VCaP (cell line): ENCODE data around the gene COG7.

Source experiments
- H3K27ac ChIP-seq: fragments of 450-650 bp; 2 replicates; pipeline ENCODE4 v1.5.1; 2017
- TF ChIP-seq, protein P1 (sequence below): fragments of 450-650 bp; conservative IDR thresholded peaks from 2 replicates; pipeline ENCODE4 v1.5.1; 2017; ENCODE audit warnings: mild to moderate bottlenecking, moderate library complexity

Gene COG7

DNA sequence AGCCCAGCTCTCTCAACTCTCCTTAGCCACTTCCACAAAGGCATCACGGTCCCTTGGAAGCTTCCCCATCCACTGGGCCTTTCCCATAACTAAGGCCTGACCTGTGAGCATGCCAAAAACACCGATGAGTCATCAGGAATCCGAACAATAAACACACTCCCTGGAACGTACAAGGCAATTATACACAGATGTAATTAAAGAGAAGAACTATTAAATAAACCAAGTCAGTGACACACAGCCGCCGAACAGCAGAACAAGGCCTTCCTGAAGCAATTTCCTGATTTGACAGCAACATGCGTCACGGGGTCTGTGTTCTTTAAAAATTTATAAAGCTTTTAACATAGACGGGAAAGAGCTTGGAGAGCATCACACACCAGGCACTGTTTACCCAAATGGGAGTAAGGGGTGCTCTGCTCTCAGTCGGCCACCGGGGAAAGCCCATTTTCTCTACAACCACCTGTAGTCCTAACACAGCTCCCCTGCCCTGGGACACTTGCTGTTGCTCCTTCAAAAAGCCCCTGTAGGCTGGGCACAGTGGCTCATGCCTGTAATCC, 29.4 kb downstream of the COG7 start:
- TF ChIP-seq, protein P1, sequence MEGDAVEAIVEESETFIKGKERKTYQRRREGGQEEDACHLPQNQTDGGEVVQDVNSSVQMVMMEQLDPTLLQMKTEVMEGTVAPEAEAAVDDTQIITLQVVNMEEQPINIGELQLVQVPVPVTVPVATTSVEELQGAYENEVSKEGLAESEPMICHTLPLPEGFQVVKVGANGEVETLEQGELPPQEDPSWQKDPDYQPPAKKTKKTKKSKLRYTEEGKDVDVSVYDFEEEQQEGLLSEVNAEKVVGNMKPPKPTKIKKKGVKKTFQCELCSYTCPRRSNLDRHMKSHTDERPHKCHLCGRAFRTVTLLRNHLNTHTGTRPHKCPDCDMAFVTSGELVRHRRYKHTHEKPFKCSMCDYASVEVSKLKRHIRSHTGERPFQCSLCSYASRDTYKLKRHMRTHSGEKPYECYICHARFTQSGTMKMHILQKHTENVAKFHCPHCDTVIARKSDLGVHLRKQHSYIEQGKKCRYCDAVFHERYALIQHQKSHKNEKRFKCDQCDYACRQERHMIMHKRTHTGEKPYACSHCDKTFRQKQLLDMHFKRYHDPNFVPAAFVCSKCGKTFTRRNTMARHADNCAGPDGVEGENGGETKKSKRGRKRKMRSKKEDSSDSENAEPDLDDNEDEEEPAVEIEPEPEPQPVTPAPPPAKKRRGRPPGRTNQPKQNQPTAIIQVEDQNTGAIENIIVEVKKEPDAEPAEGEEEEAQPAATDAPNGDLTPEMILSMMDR = no peak
- H3K27ac ChIP-seq = peak overlapping the region; percentile 90

DNA sequence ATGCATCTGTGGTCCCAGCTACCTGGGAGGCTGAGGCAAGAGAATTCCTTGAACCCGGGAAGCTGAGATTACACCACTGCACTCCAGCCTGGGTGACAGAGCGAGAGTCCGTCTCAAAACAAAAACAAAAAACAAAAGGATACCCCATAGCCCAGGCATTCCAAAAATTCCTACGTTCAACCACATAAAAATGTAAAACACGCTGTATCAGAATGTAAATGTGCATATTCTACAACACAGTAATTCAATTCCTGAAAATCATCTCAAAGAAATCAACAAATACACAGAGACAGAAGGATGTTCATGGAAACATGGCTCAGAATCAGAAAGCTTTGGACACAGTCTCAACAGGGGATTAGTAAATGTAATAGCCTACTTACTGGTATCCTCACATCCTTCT, 33.0 kb downstream of the COG7 start:
- no peak overlapping the region for H3K27ac ChIP-seq
- TF ChIP-seq, protein P1 = no peak

DNA sequence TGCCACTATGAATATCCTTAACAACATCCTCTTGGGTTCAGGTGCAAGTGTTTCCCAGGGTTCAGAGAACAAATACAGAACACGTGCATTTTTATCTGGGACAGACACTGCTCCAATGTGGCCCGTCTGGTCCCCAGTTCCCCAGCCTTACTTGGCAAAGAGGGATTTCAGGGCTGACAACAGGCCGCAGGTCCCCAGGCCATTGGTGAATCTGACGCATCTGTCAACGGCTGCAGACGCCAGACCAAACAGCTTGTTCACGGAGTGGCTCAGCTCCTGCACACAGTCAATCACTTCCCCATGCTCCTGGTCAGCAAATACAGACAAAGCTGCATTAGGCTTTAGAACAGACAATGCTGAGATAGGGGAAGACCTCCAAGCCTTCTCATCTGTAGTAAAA, 36.2 kb downstream of the COG7 start:
- TF ChIP-seq, protein P1 = no peak
- no peak overlapping the region for H3K27ac ChIP-seq

DNA sequence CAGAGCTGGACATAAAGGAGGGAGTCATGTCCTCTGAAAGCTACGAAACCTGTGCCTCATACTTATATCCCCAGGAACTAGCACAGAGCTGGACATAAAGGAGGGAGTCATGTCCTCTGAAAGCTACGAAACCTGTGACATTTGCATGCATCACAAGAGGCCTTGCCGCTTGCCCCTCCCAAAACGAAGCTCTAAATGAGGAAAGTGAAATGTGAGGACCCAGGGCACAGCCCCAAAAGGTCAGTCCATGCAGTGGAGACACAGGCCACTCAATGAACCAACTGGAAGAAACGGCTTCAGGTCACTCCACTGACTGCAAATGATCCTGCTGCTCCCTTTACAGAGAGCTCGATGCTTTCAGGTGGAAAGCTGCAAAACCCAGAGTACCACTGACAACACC, 38.3 kb downstream of the COG7 start:
- TF ChIP-seq, protein P1 = no peak
- no peak overlapping the region for H3K27ac ChIP-seq

DNA sequence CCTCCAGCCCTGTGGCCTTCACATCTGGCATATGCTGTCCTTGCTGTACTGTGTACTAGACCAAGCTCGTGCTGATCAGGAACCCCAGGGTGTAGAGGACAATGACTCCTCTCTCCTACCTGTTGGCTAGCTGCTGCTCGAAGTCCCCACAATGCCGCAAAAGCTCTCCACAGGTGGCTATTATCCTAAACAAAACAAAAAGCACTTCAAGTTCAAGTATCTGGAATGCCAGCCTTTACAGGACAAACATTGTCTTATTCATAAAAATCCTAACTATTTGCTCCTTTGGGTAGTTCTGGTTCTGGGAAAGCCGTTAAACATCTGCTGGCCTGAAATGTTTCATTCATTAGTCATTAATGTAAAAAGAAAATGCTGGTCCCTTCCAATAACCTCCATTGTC, 42.8 kb downstream of the COG7 start:
- no peak overlapping the region for H3K27ac ChIP-seq
- TF ChIP-seq, protein P1 = no peak

DNA sequence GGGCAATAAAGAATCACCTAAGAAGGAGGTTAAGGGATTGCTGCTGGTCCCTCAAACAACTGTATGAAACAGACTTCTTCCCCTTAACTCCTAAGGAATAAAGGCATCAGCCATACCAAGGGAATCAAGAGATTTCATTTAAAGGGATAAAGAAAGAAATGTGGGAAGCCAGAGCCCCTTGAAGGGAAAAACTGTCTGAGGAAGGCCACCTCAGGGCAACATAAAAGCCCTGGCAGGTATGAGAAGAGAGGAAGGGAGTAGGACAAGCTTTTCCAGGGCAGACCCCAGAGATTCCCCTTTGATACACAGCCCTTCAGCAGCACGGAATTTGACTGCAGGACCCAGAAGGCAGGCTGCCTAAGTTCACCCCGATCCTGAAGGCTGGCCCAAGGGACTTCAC, 43.5 kb downstream of the COG7 start:
- TF ChIP-seq, protein P1 = no peak
- peak overlapping the region; percentile 19; the same call in 1 of the 2 replicates for H3K27ac ChIP-seq

DNA sequence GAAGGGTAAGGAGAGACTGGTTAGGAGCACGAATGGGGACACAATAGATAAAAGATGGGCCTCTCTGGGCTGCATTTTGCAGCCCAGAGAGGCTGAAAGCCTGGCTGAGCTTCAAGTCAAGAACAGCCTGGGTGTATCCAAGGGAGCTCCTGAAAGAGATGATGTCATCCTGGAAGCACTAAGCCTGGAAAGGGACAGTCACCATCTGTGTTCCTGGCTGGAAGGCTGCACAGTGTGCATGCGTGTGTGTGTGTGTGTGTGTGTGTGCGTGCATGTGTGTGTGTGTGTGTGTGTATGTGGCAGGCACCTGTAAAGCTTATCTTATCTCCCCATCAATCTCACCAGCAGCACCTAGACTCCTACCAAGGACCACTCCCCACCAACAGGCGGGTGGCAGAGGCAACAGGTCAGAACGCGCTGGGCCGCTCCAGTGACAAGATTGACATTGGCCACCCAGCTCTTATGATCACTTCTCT, 44.1 kb downstream of the COG7 start:
- TF ChIP-seq, protein P1 = no peak
- H3K27ac ChIP-seq = peak overlapping the region; percentile 19; the same call in 1 of the 2 replicates
